Measurements from ENCODE around the gene COPS6. TPM values are rescaled to one million over a fixed set of nuclear protein-coding genes. Genes with fewer than 3 reads are reported as not detected.

The COPS6 gene
- total RNA-seq, 4 donors from 2014 or later = 35.8 to 60.7 (median 47.7) TPM

DNA sequence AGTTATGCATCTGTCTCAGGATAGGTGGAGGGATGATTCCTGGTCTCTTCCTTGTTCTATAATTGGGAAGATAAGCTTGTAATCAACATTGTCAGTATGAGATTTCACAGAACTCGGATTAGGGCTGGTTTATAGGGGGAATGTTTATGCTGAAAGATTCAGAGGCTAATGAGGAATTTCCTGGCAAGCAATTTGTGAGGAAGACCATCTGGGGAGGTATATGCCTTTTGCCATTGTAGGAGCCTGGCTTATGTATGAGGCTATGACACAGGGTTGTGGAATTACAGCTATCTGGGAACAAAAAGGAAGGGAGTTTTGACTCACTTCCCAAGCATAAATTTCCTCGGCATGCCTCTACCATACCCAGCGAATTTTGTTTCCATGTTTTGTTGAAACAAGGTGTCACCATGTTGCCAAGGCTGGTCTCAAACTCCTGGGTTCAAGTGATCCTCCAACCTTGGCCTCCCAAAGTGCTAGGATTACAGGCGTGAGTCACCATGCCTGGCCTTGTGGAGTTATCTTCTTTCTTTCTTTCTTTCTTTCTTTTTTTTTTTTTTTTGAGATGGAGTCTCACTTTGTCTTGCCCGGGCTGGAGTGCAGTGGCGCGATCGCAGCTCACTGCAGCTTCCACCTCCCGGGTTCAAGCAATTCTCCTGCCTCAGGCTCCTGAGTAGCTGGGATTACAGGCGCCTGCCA lies 1.6 kb upstream of the COPS6 start:
- H3K4me1 ChIP-seq = peaks cover 23% of the 10 kb centered on the region
- WGBS = 82% methylated on average over 10 of the region's 10 CpGs
- H3K27ac ChIP-seq = no peak overlapping the region
- no peaks in the 10 kb centered on the region for H3K27me3 ChIP-seq
- peaks cover 19% of the 10 kb centered on the region for H3K36me3 ChIP-seq
- H3K9me3 ChIP-seq = no peaks in the 10 kb centered on the region
- no peak for TF ChIP-seq POLR2AphosphoS5 (IDR thresholded peaks at IDR 0.05)
- TF ChIP-seq, protein P1, sequence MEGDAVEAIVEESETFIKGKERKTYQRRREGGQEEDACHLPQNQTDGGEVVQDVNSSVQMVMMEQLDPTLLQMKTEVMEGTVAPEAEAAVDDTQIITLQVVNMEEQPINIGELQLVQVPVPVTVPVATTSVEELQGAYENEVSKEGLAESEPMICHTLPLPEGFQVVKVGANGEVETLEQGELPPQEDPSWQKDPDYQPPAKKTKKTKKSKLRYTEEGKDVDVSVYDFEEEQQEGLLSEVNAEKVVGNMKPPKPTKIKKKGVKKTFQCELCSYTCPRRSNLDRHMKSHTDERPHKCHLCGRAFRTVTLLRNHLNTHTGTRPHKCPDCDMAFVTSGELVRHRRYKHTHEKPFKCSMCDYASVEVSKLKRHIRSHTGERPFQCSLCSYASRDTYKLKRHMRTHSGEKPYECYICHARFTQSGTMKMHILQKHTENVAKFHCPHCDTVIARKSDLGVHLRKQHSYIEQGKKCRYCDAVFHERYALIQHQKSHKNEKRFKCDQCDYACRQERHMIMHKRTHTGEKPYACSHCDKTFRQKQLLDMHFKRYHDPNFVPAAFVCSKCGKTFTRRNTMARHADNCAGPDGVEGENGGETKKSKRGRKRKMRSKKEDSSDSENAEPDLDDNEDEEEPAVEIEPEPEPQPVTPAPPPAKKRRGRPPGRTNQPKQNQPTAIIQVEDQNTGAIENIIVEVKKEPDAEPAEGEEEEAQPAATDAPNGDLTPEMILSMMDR (IDR thresholded peaks at IDR 0.05) = no peak
- TF ChIP-seq EP300 (IDR thresholded peaks at IDR 0.05) = no peak
- no peak for TF ChIP-seq POLR2A (IDR thresholded peaks at IDR 0.05)
- DNase-seq (ENCODE audit: low spot score in 2 of 2) = no peak
- no peak overlapping the region for H3K4me3 ChIP-seq

DNA sequence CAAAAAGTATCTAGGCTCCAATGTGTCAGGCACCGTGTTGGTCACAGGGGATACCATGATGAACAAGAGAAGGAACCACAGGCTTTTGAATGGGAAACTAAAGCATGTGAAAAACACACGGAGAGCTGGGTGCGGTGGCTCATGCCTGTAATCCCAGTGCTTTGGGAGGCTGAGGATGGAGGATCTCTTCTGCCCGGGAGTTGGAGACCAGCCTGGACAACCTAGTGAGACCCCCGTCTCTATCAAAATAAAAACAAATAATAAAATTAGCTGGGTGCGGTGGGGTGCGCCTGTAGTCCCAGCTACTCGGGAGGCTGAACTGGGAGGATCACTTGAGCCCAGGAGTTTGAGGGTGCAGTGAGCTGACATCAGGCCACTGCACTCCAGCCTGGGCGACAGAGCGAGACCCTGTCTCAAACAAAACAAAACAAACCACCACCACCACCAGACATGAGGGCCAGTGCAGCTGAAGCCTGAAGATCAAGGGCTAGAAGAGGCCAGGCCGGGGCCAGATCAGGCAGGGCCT lies 611 bp upstream of the COPS6 start:
- no peaks in the 10 kb centered on the region for H3K27me3 ChIP-seq
- H3K4me1 ChIP-seq = peaks cover 18% of the 10 kb centered on the region
- TF ChIP-seq POLR2AphosphoS5 (IDR thresholded peaks at IDR 0.05) (no peak), POLR2A (IDR thresholded peaks at IDR 0.05) (no peak), EP300 (IDR thresholded peaks at IDR 0.05) (no peak)
- TF ChIP-seq, protein P1 (IDR thresholded peaks at IDR 0.05) = no peak
- peak overlapping the region; percentile 75 for H3K4me3 ChIP-seq
- 79% methylated on average over 11 of the region's 11 CpGs for WGBS
- no peak for DNase-seq (ENCODE audit: low spot score in 2 of 2)
- H3K9me3 ChIP-seq = no peaks in the 10 kb centered on the region
- H3K27ac ChIP-seq = peak overlapping the region; percentile 93
- H3K36me3 ChIP-seq = peaks cover 29% of the 10 kb centered on the region

DNA sequence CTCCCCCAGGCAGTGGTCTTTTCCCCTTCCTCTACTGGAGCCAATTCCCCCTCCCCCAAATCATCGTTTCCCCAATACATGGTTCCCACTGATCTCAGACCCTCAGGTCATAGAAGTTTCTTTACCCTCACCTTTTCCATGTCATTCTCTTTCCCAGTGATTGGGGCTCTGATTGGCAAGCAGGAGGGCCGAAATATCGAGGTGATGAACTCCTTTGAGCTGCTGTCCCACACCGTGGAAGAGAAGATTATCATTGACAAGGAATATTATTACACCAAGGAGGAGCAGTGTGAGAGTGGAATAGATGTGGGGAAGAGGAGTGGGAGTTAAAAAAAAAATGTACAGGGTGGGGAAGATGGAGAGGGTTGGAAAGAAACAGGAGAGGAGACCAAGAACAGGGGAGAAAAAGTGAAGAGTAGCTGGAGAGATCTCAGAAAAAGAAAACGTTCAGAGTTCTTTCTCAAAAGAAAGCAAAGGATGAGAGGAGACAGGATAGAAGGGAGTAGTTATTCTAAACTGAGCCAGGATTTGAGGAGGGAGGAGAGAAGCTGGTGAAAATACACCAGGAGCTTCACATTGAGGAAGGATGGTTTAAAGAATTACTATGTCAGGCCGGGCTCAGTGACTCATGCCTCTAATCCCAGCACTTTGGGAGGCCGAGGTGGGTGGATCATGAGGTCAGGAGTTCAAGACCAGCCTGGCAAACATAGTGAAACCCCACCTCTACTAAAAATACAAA lies 858 bp downstream of the COPS6 start:
- Histone ChIP-seq H3K4me3 (peak overlapping the region; percentile 75), H3K36me3 (peaks cover 43% of the 10 kb centered on the region), H3K4me1 (peaks cover 24% of the 10 kb centered on the region), H3K9me3 (no peaks in the 10 kb centered on the region), H3K27me3 (no peaks in the 10 kb centered on the region), H3K27ac (peak overlapping the region; percentile 93)
- no peak for DNase-seq (ENCODE audit: low spot score in 2 of 2)
- 23% methylated on average over 7 of the region's 7 CpGs for WGBS
- TF ChIP-seq POLR2AphosphoS5 (IDR thresholded peaks at IDR 0.05) (no peak), POLR2A (IDR thresholded peaks at IDR 0.05) (no peak), EP300 (IDR thresholded peaks at IDR 0.05) (no peak)
- TF ChIP-seq, protein P1 (IDR thresholded peaks at IDR 0.05) = no peak

DNA sequence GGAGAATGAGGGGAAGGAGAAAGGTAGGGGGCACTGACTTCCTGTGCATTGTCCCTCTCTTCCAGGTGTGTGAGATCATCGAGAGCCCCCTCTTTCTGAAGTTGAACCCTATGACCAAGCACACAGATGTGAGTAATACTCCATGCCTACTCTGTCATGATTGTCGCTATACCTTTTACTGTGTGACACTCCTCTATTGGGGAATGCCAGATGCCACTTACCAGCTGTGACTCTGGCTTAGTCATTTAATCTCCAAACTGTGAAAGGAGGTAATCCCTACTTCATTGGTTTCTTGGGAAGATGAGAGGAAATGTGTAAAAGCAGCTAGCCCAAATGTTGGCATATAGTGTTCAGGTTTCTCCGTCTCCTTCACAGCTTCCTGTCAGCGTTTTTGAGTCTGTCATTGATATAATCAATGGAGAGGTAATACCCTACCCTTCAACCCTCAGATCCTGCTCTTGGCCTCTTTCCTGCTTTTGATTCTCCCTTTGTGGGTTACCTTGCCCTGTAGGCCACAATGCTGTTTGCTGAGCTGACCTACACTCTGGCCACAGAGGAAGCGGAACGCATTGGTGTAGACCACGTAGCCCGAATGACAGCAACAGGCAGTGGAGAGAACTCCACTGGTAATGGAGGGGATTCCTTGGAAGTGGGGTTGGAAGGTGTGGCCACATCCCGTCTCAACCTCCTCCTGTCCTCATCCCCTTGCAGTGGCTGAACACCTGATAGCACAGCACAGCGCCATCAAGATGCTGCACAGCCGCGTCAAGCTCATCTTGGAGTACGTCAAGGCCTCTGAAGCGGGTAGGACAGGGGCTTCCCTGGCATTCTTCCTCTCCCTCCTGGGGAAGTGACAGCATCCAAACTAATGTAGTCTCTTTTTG lies 2.0 kb downstream of the COPS6 start:
- no peak for DNase-seq (ENCODE audit: low spot score in 2 of 2)
- 88% methylated on average over 14 of the region's 14 CpGs for WGBS
- no peak overlapping the region for H3K4me3 ChIP-seq
- no peak overlapping the region for H3K27ac ChIP-seq
- H3K27me3 ChIP-seq = no peaks in the 10 kb centered on the region
- no peaks in the 10 kb centered on the region for H3K9me3 ChIP-seq
- no peak for TF ChIP-seq POLR2AphosphoS5 (IDR thresholded peaks at IDR 0.05)
- TF ChIP-seq, protein P1 (IDR thresholded peaks at IDR 0.05) = no peak
- TF ChIP-seq EP300 (IDR thresholded peaks at IDR 0.05) = no peak
- TF ChIP-seq POLR2A (IDR thresholded peaks at IDR 0.05) = no peak
- H3K4me1 ChIP-seq = peaks cover 24% of the 10 kb centered on the region
- H3K36me3 ChIP-seq = peaks cover 55% of the 10 kb centered on the region
